ENCODE data around the gene ZNF880. TPM values are rescaled to one million over a fixed set of nuclear protein-coding genes. Genes with fewer than 3 reads are reported as not detected.
"Not testable (repeated sequence)": the region's sequence is repeated elsewhere in the genome, so short reads cannot be mapped to it uniquely, and the experiment has no call there.

The ZNF880 gene
- total RNA-seq = 8.1 and 10.0 TPM in 2 replicates

- peaks cover 70% of the 10 kb centered on the region for H3K9me3 Mint-ChIP-seq
Measured at GRCh38 chr19:52369559-52370340, at the start of gene ZNF880. ZNF880 (plus strand) TSS chr19:52369923; CDS start chr19:52369966, 43 bp downstream.

GRCh38 chr19:52322429-52322828 is 47.3 kb upstream of the ZNF880 start:
- Mint-ChIP-seq H3K9me3 (peaks cover 89% of the 10 kb centered on the region), H3K4me3 (ENCODE audit: low read depth) (no peak overlapping the region), H3K4me1 (ENCODE audit: low read depth) (no peaks in the 10 kb centered on the region), H3K27ac (no peak overlapping the region), H3K36me3 (ENCODE audit: low read depth) (peaks cover 70% of the 10 kb centered on the region), H3K27me3 (ENCODE audit: low read depth) (no peaks in the 10 kb centered on the region)
- DNase-seq (ENCODE audit: low spot score) = no peak
- intact Hi-C loops (cut with micrococcal nuclease) = no loop called here

More at GRCh38 chr19:52369559-52370340, at the start of gene ZNF880:
- intact Hi-C loops (cut with micrococcal nuclease) = no loop called here
- peak within 1 kb of the TSS; percentile 92 for H3K27ac Mint-ChIP-seq
- H3K4me3 Mint-ChIP-seq (ENCODE audit: low read depth) = peak within 1 kb of the TSS; percentile 84
- H3K4me1 Mint-ChIP-seq (ENCODE audit: low read depth) = no peaks in the 10 kb centered on the region
- peaks cover 46% of the 10 kb centered on the region for H3K36me3 Mint-ChIP-seq (ENCODE audit: low read depth)
- no peaks in the 10 kb centered on the region for H3K27me3 Mint-ChIP-seq (ENCODE audit: low read depth)
- DNase-seq (ENCODE audit: low spot score) = peak; percentile 81

- Mint-ChIP-seq H3K9me3 (peaks cover 57% of the 10 kb centered on the region), H3K4me3 (ENCODE audit: low read depth) (no peak overlapping the region), H3K27me3 (ENCODE audit: low read depth) (no peaks in the 10 kb centered on the region), H3K4me1 (ENCODE audit: low read depth) (peaks cover 2% of the 10 kb centered on the region), H3K27ac (no peak overlapping the region), H3K36me3 (ENCODE audit: low read depth) (peaks cover 16% of the 10 kb centered on the region)
- no peak for DNase-seq (ENCODE audit: low spot score)
- intact Hi-C loops (cut with micrococcal nuclease) = no loop called here
Measured at GRCh38 chr19:52331757-52332156, 38.0 kb upstream of the ZNF880 start.

GRCh38 chr19:52335768-52336116 is 34.0 kb upstream of the ZNF880 start:
- H3K4me3 Mint-ChIP-seq (ENCODE audit: low read depth) = peak overlapping the region; percentile 91
- peaks cover 30% of the 10 kb centered on the region for H3K36me3 Mint-ChIP-seq (ENCODE audit: low read depth)
- no peak for DNase-seq (ENCODE audit: low spot score)
- peak overlapping the region; percentile 92 for H3K27ac Mint-ChIP-seq
- H3K4me1 Mint-ChIP-seq (ENCODE audit: low read depth) = peaks cover 8% of the 10 kb centered on the region
- H3K9me3 Mint-ChIP-seq = peaks cover 56% of the 10 kb centered on the region
- intact Hi-C loops (cut with micrococcal nuclease) = loop anchor here (1.0 to 5.0 kb wide), 2 partner anchors 62 to 66 kb away; partner anchors contain the start of genes ZNF528 and ZNF766
- H3K27me3 Mint-ChIP-seq (ENCODE audit: low read depth) = no peaks in the 10 kb centered on the region

- Mint-ChIP-seq H3K4me3 (ENCODE audit: low read depth) (peak within 1 kb of the TSS; percentile 91), H3K36me3 (ENCODE audit: low read depth) (peaks cover 30% of the 10 kb centered on the region), H3K9me3 (peaks cover 51% of the 10 kb centered on the region), H3K27ac (peak within 1 kb of the TSS; percentile 92), H3K27me3 (ENCODE audit: low read depth) (no peaks in the 10 kb centered on the region), H3K4me1 (ENCODE audit: low read depth) (peaks cover 8% of the 10 kb centered on the region)
- intact Hi-C loops (cut with micrococcal nuclease) = loop anchor here (1.0 to 5.0 kb wide), 2 partner anchors 61 to 67 kb away; partner anchors contain the start of genes ZNF528 and ZNF766
- peak; percentile 82 for DNase-seq (ENCODE audit: low spot score)
Measured at GRCh38 chr19:52336117-52336790, 33.5 kb upstream of the ZNF880 start, which contains the start of gene ZNF610. ZNF610 (plus strand) TSS chr19:52336243; CDS start chr19:52349173, 12,930 bp downstream.

GRCh38 chr19:52336791-52337381 is 32.8 kb upstream of the ZNF880 start:
- Mint-ChIP-seq H3K27me3 (ENCODE audit: low read depth) (no peaks in the 10 kb centered on the region), H3K4me3 (ENCODE audit: low read depth) (peak overlapping the region; percentile 91), H3K4me1 (ENCODE audit: low read depth) (peaks cover 8% of the 10 kb centered on the region), H3K27ac (peak overlapping the region; percentile 92), H3K9me3 (peaks cover 46% of the 10 kb centered on the region), H3K36me3 (ENCODE audit: low read depth) (peaks cover 27% of the 10 kb centered on the region)
- intact Hi-C loops (cut with micrococcal nuclease) = loop anchor here (1.0 to 5.0 kb wide), 2 partner anchors 60 to 68 kb away; partner anchors contain the start of genes ZNF528 and ZNF766
- no peak for DNase-seq (ENCODE audit: low spot score)

- intact Hi-C loops (cut with micrococcal nuclease) = loop anchor here (5.0 kb wide), 1 partner anchor 58 kb away; the partner anchor contains the start of gene ZNF528
- not testable (repeated sequence) for H3K4me1 Mint-ChIP-seq (ENCODE audit: low read depth); DNase-seq (ENCODE audit: low spot score); H3K4me3 Mint-ChIP-seq (ENCODE audit: low read depth); H3K27ac Mint-ChIP-seq; H3K27me3 Mint-ChIP-seq (ENCODE audit: low read depth)
- peaks cover 40% of the 10 kb centered on the region for H3K9me3 Mint-ChIP-seq
- peaks cover 27% of the 10 kb centered on the region for H3K36me3 Mint-ChIP-seq (ENCODE audit: low read depth)
Measured at GRCh38 chr19:52339022-52339421, 30.7 kb upstream of the ZNF880 start.

GRCh38 chr19:52343548-52343947 is 26.2 kb upstream of the ZNF880 start:
- Mint-ChIP-seq H3K4me3 (ENCODE audit: low read depth) (no peak overlapping the region), H3K27me3 (ENCODE audit: low read depth) (no peaks in the 10 kb centered on the region), H3K4me1 (ENCODE audit: low read depth) (no peaks in the 10 kb centered on the region), H3K36me3 (ENCODE audit: low read depth) (peaks cover 10% of the 10 kb centered on the region), H3K9me3 (peaks cover 44% of the 10 kb centered on the region), H3K27ac (no peak overlapping the region)
- intact Hi-C loops (cut with micrococcal nuclease) = no loop called here
- peak; percentile 15 for DNase-seq (ENCODE audit: low spot score)

- intact Hi-C loops (cut with micrococcal nuclease) = no loop called here
- Mint-ChIP-seq H3K36me3 (ENCODE audit: low read depth) (peaks cover 17% of the 10 kb centered on the region), H3K27me3 (ENCODE audit: low read depth) (no peaks in the 10 kb centered on the region), H3K27ac (no peak overlapping the region), H3K4me3 (ENCODE audit: low read depth) (no peak overlapping the region), H3K9me3 (peaks cover 43% of the 10 kb centered on the region), H3K4me1 (ENCODE audit: low read depth) (no peaks in the 10 kb centered on the region)
- DNase-seq (ENCODE audit: low spot score) = no peak
Measured at GRCh38 chr19:52345162-52345561, 24.6 kb upstream of the ZNF880 start.

- peaks cover 25% of the 10 kb centered on the region for H3K36me3 Mint-ChIP-seq (ENCODE audit: low read depth)
- peaks cover 62% of the 10 kb centered on the region for H3K9me3 Mint-ChIP-seq
- H3K27me3 Mint-ChIP-seq (ENCODE audit: low read depth) = no peaks in the 10 kb centered on the region
- no peak overlapping the region for H3K4me3 Mint-ChIP-seq (ENCODE audit: low read depth)
- no peaks in the 10 kb centered on the region for H3K4me1 Mint-ChIP-seq (ENCODE audit: low read depth)
- H3K27ac Mint-ChIP-seq = no peak overlapping the region
- intact Hi-C loops (cut with micrococcal nuclease) = no loop called here
- no peak for DNase-seq (ENCODE audit: low spot score)
Measured at GRCh38 chr19:52351512-52351911, 18.2 kb upstream of the ZNF880 start.

GRCh38 chr19:52366414-52366824 is 3.3 kb upstream of the ZNF880 start:
- peaks cover 71% of the 10 kb centered on the region for H3K9me3 Mint-ChIP-seq
- H3K36me3 Mint-ChIP-seq (ENCODE audit: low read depth) = peaks cover 30% of the 10 kb centered on the region
- H3K27me3 Mint-ChIP-seq (ENCODE audit: low read depth) = no peaks in the 10 kb centered on the region
- no peak overlapping the region for H3K27ac Mint-ChIP-seq
- no peak overlapping the region for H3K4me3 Mint-ChIP-seq (ENCODE audit: low read depth)
- no peaks in the 10 kb centered on the region for H3K4me1 Mint-ChIP-seq (ENCODE audit: low read depth)
- intact Hi-C loops (cut with micrococcal nuclease) = no loop called here
- no peak for DNase-seq (ENCODE audit: low spot score)

GRCh38 chr19:52370341-52370710 is 603 bp downstream of the ZNF880 start:
- Mint-ChIP-seq H3K9me3 (peaks cover 70% of the 10 kb centered on the region), H3K27me3 (ENCODE audit: low read depth) (no peaks in the 10 kb centered on the region), H3K4me1 (ENCODE audit: low read depth) (no peaks in the 10 kb centered on the region), H3K36me3 (ENCODE audit: low read depth) (peaks cover 52% of the 10 kb centered on the region), H3K27ac (peak overlapping the region; percentile 92), H3K4me3 (ENCODE audit: low read depth) (peak overlapping the region; percentile 84)
- DNase-seq (ENCODE audit: low spot score) = no peak
- intact Hi-C loops (cut with micrococcal nuclease) = no loop called here

All from activated T-helper 2 cell treated with anti-CD3 and anti-CD28 coated beads, Interferon-gamma antibody, Interleukin-2, Interleukin-4, amounts not matched to agents 10 μg/mL and 5 μg/mL and 100 μg/mL, durations not matched to agents 14 hours and 24 hours and 36 hours (primary cell).